Dermis microvascular lymphatic vessel endothelial cell (primary cell): ENCODE data around the gene FRYL. TPM values are rescaled to one million over a fixed set of nuclear protein-coding genes. Genes with fewer than 3 reads are reported as not detected.
"Not testable (repeated sequence)": the region's sequence is repeated elsewhere in the genome, so short reads cannot be mapped to it uniquely, and the experiment has no call there.

Experiments
- DNase-seq, 2 donors: peaks; one replicate each; pipeline versions ENCODE4 v3.0.0 to v3.0.0-alpha.2; 2010; ENCODE audit warnings: low read depth in 2 of 2
- total RNA-seq: library from RNA; depleted of rRNA; stranded (reverse); fragments of >200 nt; gene quantifications from 2 replicates; pipeline ENCODE4 v1.2.1, GENCODE V29; 2014

Gene FRYL
- total RNA-seq, 1 donor from 2014 or later: 57.4 TPM

GRCh38 chr4:48786549-48786948 is 6.5 kb upstream of the FRYL start:
- DNase-seq: no peak

GRCh38 chr4:48785302-48785701 is 5.2 kb upstream of the FRYL start:
- no peak for DNase-seq

GRCh38 chr4:48781968-48782367 is 1.9 kb upstream of the FRYL start:
- no peak for DNase-seq

DNA sequence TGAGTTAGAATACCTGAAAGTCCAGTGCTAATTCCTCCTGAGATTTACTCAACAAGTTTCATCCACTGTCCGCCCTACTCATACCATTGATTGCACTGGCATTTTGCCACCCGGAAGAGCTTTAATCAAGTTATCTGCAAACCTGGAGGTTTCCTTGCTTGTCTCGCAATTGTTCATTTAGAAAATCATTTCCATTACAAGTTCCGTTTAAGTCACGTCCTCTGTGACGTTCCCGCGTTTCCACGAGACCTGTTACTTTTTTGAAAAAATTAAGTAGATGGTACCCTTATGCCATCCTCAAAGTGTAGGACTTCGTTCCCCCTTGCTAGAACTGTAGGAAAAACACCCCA is 761 bp upstream of the FRYL start:
- peak; percentile 61 to 76 for DNase-seq

GRCh38 chr4:48779095-48779997 is 733 bp downstream of the FRYL start:
- DNase-seq: peak in 1 of 2 donors; percentile 70

DNA sequence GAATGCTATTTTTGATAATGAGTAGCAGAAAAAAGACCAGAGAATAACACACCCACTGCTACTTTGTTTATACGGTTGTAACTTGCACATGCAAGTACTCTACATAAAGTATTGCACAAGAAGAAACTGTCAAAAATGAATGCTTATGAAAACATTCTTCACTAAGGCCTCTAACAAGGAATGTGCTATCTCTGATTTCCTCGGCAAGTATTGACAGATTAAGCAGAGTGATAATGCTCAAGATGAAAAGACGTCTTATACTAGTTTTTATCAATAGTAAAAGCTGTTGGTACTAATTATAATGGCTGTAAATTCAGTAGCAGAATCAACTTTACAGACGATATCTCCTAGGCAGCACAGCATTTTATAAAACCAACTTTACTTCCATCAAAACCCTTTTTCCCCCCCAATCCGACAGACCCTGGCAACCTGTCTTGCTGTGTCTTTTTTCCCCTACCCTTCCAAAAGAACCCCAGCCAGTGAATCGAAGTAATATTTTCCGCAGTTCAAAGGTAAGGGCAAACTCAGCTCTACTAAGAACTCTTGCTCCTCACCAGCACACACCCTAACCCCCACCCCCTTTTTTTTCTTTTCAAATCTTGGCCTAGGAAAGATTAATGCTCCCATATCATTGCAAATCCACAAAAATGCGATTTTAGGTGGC is 1.5 kb downstream of the FRYL start:
- DNase-seq: no peak

DNA sequence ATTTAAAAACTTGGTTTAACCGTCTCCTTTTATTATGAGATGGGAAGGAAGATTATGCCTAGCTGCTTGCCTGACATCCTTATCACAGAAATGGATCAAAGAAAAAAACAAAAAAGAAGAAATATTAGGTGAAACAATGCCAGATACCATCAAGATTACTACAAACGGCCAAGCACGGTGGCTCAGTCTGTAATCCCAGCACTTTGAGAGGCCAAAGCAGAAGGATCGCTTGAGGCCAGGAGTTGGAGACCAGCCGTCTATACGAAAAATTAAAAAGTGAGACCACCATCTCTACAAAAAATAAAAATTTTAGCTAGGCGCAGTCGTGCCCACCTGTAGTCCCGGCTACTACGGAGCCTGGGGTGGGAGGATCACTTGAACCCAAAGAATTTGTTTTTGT is 2.3 kb downstream of the FRYL start:
- DNase-seq: no peak

- DNase-seq: no peak
Measured at GRCh38 chr4:48774760-48775710, 5.0 kb downstream of the FRYL start.

- DNase-seq: no peak
Measured at GRCh38 chr4:48772556-48772955, 7.5 kb downstream of the FRYL start.

DNA sequence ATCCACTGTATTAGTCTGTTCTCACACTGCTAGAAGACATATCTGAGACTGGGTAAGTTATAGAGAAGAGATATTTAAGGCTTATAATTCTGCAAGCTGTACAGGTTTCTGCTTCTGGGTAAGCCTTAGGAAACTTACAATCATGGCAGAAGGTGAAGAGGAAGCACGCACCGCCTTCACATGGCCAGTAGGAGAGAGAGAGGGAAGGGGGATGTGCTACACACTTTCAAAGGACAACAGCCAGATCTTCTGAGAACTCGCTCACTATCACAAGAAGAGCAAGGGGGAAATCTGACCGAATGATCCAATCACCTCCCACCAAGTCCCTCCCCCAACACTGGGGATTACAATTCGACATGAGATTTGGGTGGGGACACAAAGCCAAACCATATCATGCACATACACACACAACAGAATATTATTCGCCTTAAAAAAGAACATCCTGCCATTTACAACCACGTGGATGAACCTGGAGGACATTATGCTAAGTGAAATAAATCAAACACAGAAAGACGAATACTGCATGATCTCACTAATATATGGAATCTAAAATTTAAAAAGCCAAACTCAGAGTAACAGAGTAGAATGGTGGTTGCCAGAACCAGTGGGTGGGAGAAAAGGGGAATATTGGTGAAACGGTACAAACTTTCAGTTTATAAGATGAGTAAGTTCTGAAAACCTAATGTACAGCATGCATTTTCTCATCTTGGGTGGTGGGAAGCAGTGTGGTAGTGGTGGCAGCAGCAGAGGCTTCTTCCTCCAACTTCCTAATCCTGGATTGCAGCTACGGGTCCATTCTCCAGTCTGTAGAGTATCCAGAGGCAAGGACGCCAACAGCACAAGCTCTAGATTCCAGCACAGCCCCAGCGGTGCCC is 12.8 kb downstream of the FRYL start:
- DNase-seq: no peak

GRCh38 chr4:48766131-48766792 is 13.8 kb downstream of the FRYL start:
- no peak for DNase-seq

GRCh38 chr4:48762408-48762807 is 17.7 kb downstream of the FRYL start:
- DNase-seq: no peak

DNA sequence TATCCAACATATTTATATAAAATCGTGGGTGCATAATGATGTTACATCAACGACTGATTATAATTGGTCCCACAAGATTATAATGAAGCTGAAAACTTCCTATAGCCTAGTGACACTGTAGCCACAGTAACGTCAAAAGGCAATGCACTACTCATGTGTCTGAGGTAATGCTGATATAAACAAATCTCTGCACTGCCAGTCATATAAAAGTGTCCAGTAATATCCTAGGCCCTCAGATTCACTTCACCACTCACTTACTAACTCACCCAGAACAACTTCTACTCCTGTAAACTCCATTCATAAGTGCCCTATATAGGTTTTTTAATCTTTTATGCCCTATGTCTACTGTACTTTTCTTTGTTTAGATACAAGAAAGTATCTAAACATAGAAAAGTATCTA is 18.8 kb downstream of the FRYL start:
- no peak for DNase-seq

DNA sequence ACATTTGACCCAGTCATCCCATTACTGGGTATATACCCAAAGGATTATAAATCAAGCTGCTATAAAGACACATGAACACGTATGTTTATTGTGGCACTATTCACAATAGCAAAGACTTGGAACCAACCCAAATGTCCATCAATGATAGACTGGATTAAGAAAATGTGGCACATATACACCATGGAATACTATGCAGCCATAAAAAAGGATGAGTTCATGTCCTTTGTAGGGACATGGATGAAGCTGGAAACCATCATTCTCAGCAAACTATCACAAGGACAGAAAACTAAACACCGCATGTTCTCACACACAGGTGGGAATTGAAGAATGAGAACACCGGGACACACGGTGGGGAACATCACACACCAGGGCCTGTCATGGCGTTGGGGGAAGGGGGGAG is 21.4 kb downstream of the FRYL start:
- DNase-seq: not testable (repeated sequence)

DNA sequence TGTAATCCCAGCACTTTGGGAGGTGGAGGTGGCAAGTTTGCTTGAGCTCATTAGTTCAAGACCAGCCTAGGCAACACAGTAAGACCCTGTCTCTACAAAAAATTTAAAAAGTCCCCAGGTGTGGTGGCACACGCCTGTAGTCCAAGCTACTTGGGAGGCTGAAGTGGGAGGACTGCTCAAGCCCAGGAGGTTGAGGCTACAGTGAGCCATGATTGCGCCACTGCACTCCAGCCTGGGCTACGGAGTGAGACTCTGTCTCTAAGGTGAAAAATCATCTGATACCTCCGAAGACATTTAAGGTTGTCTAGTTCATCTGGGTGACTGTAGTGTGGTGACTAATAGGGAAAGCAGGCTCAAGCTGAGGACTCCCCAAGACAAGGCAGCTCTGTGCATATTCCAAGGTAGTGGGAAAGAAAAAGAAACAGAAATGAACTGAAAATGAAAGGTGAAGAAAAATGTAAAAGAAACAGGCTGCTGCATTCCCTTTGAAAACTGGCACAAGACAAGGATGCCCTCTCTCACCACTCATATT is 23.3 kb downstream of the FRYL start:
- no peak for DNase-seq

- DNase-seq: no peak
Measured at GRCh38 chr4:48755281-48755680, 24.8 kb downstream of the FRYL start.

DNA sequence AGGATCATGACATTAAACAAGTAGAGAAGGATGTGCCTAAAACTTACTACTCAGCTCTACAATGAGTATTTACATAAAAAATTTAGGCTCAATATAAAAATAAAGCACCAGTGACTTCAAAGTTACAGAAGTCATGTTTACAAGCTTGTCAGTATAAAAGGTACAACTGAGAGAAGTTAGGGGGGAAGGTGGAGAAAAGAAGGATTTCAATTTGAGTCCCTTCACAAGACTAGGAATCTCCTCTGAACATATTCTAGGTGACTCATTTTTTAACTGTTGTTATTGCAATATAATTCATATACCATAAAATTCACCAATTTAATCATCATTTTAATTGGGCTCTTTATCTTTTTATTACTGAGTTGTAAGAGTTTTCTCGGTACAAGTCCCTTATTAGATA is 26.9 kb downstream of the FRYL start:
- DNase-seq: no peak

- DNase-seq: peak; percentile 22 to 84
Measured at GRCh38 chr4:48752726-48753125, 27.4 kb downstream of the FRYL start.

DNA sequence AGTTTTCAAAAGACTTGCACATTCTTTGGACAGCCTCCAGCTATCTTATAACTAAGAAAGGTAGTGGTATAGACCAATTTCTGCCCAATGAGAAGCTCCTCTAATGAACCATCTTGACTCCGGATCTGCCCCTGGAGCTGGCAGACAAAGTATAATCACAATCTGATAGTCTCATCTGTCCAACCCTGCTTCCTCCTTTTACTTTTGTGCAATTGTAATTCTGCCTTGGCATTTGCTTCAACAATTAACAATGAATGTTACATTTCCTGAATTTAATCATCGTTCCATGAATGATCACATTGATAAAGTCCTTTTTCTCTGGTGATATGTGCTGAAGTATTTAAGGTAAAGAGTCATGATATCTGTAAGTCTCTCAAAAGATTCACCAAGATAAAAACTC is 27.8 kb downstream of the FRYL start:
- DNase-seq: peak; percentile 20 to 73

DNA sequence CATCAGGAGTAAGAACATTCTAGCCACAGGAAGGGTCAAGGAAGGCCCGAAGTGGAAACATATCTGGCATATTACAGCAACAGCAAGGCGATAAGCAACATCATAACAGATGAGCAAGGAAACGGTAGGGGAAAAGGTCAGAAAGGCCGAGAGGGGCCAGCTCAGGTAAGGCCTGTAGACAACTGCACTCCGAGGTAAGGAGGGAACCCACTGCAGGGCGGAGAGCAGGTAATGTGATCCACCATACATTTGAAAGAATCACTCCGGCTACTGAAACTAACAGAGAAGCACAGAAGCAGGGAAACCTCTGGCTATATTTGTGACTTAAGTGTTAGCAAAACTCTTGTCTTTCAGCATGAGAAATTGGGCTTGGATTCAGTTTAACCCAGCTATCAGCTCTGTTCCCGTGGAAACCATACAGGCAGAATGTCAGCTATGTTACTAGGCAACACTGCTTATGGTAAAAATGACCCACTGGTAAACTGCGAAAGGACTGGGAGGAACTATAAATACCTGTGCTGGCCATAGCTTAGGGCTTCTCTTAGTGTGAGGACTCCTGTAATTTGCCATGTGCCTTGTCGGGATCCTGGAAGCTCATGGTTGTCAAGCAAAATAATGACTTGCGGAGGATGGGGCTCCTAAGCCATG is 31.0 kb downstream of the FRYL start:
- DNase-seq: no peak
